PC-9 (cell line): ENCODE data around the gene KCNH1.

Source experiments
- EZH2 ChIP-seq: fragments of 200-600 bp; sonication (generic); IDR thresholded peaks from 2 replicates; pipeline ENCODE4 v1.8.0; 2017; ENCODE audit warnings: antibody characterized with exemption, low read depth
- TF ChIP-seq, protein P1 (sequence below): fragments of 200-600 bp; sonication (generic); conservative IDR thresholded peaks from 2 replicates; pipeline ENCODE4 v1.6.1; 2017; ENCODE audit warnings: mixed run types, antibody characterized with exemption, mild to moderate bottlenecking, moderate library complexity

DNA sequence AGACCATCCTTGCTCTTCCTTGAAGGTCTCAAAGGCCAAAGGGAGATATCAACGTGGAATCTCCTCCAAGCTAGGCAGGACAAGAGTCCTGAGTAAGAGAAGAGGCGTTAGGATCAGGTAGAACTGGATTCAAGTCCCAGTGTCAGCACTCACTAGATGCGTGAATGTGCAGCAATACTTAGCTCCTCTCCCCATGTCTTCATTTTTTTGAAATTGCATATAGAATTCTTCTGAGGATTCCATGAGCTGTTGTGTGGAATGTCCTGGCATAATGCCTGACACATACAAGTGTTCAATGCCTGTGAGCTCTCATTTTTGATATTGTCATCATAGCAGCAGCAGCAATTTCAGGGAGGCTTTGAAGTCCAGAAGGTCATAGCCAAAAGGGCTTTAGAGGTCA, 333.2 kb downstream of the KCNH1 start:
- TF ChIP-seq, protein P1, sequence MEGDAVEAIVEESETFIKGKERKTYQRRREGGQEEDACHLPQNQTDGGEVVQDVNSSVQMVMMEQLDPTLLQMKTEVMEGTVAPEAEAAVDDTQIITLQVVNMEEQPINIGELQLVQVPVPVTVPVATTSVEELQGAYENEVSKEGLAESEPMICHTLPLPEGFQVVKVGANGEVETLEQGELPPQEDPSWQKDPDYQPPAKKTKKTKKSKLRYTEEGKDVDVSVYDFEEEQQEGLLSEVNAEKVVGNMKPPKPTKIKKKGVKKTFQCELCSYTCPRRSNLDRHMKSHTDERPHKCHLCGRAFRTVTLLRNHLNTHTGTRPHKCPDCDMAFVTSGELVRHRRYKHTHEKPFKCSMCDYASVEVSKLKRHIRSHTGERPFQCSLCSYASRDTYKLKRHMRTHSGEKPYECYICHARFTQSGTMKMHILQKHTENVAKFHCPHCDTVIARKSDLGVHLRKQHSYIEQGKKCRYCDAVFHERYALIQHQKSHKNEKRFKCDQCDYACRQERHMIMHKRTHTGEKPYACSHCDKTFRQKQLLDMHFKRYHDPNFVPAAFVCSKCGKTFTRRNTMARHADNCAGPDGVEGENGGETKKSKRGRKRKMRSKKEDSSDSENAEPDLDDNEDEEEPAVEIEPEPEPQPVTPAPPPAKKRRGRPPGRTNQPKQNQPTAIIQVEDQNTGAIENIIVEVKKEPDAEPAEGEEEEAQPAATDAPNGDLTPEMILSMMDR: no peak
- no peak for TF ChIP-seq EZH2
